IMR-90 (cell line): ENCODE data around the gene DEFB121. TPM values are rescaled to one million over a fixed set of nuclear protein-coding genes. Genes with fewer than 3 reads are reported as not detected.

Experiments
- ATAC-seq: fragments of 200-7000 bp; cut with Tn5 transposase; 2 replicates; pipeline ENCODE4 v1.9.1; 2020; ENCODE audit warnings: low read depth, mild to moderate bottlenecking, moderate library complexity
- BruUV-seq: library from RNA; stranded (reverse); fragments of 400-500 nt; replicated peaks from 2 replicates; lab custom pipeline; 2021; lab: Mats Ljungman, UMichigan
- CTCF ChIA-PET: fragments of 300-600 bp; formaldehyde crosslinking; extraction: SDS; loops from one replicate; lab custom pipeline; 2021; ENCODE audit warnings: antibody characterized with exemption; lab: Yijun Ruan, JAX
- POLR2A ChIA-PET: fragments of 300-600 bp; sonication (Branson Sonifier 250); formaldehyde crosslinking; loops from one replicate; lab custom pipeline; 2022; ENCODE audit warnings: antibody characterized with exemption; ENCODE audit not compliant: unreplicated experiment; lab: Charles Lee
- DNase-seq: peaks from one replicate; pipeline ENCODE4 v3.0.0; 2013
- H2AFZ ChIP-seq: replicated peaks from 2 replicates; pipeline ENCODE3; 2013; ENCODE audit warnings: low read length, mild to moderate bottlenecking; ENCODE audit not compliant: poor library complexity
- H2AK5ac ChIP-seq: 2 replicates; pipeline ENCODE4 v1.6.1; 2013; ENCODE audit warnings: low read depth, low read length, inconsistent platforms
- H2AK9ac ChIP-seq: replicated peaks from 2 replicates; pipeline ENCODE3; 2013; ENCODE audit warnings: mild to moderate bottlenecking, low read depth, low read length, moderate library complexity; ENCODE audit not compliant: poor library complexity
- H2BK120ac ChIP-seq: 2 replicates; pipeline ENCODE4 v1.6.1; 2013; ENCODE audit warnings: low read depth, low read length, inconsistent platforms
- H2BK15ac ChIP-seq: 3 replicates; pipeline ENCODE4 v1.6.1; 2013; ENCODE audit warnings: low read depth, low read length, inconsistent platforms
- H2BK20ac ChIP-seq: 2 replicates; pipeline ENCODE4 v1.6.1; 2013; ENCODE audit warnings: low read depth, mild to moderate bottlenecking, inconsistent platforms, low read length, moderate library complexity
- H2BK5ac ChIP-seq: 2 replicates; pipeline ENCODE4 v1.6.1; 2013; ENCODE audit warnings: mild to moderate bottlenecking, low read depth, low read length, inconsistent platforms; ENCODE audit not compliant: poor library complexity, severe bottlenecking
- H3K14ac ChIP-seq: replicated peaks from 2 replicates; pipeline ENCODE4 v1.6.1; 2013; ENCODE audit warnings: low read depth, low read length, inconsistent platforms
- H3K18ac ChIP-seq: 2 replicates; pipeline ENCODE4 v1.6.1; 2013; ENCODE audit warnings: low read depth, low read length, control low read depth
- H3K23ac ChIP-seq: 2 replicates; pipeline ENCODE4 v1.6.1; 2013; ENCODE audit warnings: low read depth, low read length, inconsistent platforms
- H3K27ac ChIP-seq: 2 replicates; pipeline ENCODE4 v1.5.1; 2013; ENCODE audit warnings: mild to moderate bottlenecking, control low read depth, low read length; ENCODE audit not compliant: insufficient read depth
- H3K27me3 ChIP-seq: 2 replicates; pipeline ENCODE4 v1.6.1; 2013; ENCODE audit warnings: low read length; ENCODE audit not compliant: control insufficient read depth, insufficient read depth
- H3K36me3 ChIP-seq: 2 replicates; pipeline ENCODE4 v1.6.1; 2013; ENCODE audit warnings: low read length, mixed read lengths; ENCODE audit not compliant: control insufficient read depth, insufficient read depth
- H3K4ac ChIP-seq: 2 replicates; pipeline ENCODE4 v1.6.1; 2013; ENCODE audit warnings: low read depth, low read length, inconsistent platforms
- H3K4me1 ChIP-seq: 2 replicates; pipeline ENCODE4 v1.6.1; 2013; ENCODE audit warnings: low read length, mixed read lengths; ENCODE audit not compliant: control insufficient read depth, insufficient read depth
- H3K4me2 ChIP-seq: 2 replicates; pipeline ENCODE4 v1.6.1; 2013; ENCODE audit warnings: low read depth, mild to moderate bottlenecking, control low read depth, low read length, moderate library complexity
- H3K4me3 ChIP-seq: 2 replicates; pipeline ENCODE4 v1.5.1; 2013; ENCODE audit warnings: low read depth, mild to moderate bottlenecking, control low read depth, low read length, moderate library complexity; ENCODE audit not compliant: insufficient read depth
- H3K56ac ChIP-seq: 2 replicates; pipeline ENCODE4 v1.6.1; 2013; ENCODE audit warnings: low read length, inconsistent platforms; ENCODE audit not compliant: insufficient read depth; ENCODE audit errors: extremely low read depth
- H3K79me1 ChIP-seq, 2 experiments: 2 replicates each; pipeline ENCODE4 v1.6.1; 2013; ENCODE audit warnings: low read length in 2 of 2, inconsistent platforms in 1 of 2, low read depth in 1 of 2
- H3K9ac ChIP-seq: 2 replicates; pipeline ENCODE4 v1.6.1; 2013; ENCODE audit warnings: low read depth, low read length, control low read depth
- H3K9me1 ChIP-seq: 2 replicates; pipeline ENCODE4 v1.6.1; 2013; ENCODE audit warnings: low read length, inconsistent platforms; ENCODE audit not compliant: insufficient read depth
- H3K9me3 ChIP-seq: 2 replicates; pipeline ENCODE4 v1.6.1; 2013; ENCODE audit warnings: low read length; ENCODE audit not compliant: control insufficient read depth, insufficient read depth
- H4K20me1 ChIP-seq: 2 replicates; pipeline ENCODE4 v1.6.1; 2013; ENCODE audit warnings: low read length, inconsistent platforms; ENCODE audit not compliant: insufficient read depth
- H4K5ac ChIP-seq: 2 replicates; pipeline ENCODE4 v1.6.1; 2013; ENCODE audit warnings: mild to moderate bottlenecking, low read depth, low read length, control low read depth
- H4K8ac ChIP-seq, 2 experiments: 2 replicates each; pipeline ENCODE4 v1.6.1; 2013; ENCODE audit warnings: low read depth in 2 of 2, low read length in 2 of 2, control low read depth in 1 of 2, inconsistent platforms in 1 of 2
- H4K91ac ChIP-seq: 2 replicates; pipeline ENCODE4 v1.6.1; 2013; ENCODE audit warnings: low read depth, low read length, inconsistent platforms; ENCODE audit not compliant: insufficient read depth
- BHLHE40 ChIP-seq: fragments of 150-350 bp; IDR thresholded peaks from 2 replicates; pipeline ENCODE4 v1.6.1; 2016; ENCODE audit warnings: mild to moderate bottlenecking, low read depth, low read length
- ELK1 ChIP-seq: fragments of 150-350 bp; IDR thresholded peaks from 2 replicates; pipeline ENCODE4 v1.6.1; 2016; ENCODE audit warnings: low read depth, mild to moderate bottlenecking, low read length, moderate library complexity, borderline replicate concordance
- FOS ChIP-seq: fragments of 150-350 bp; IDR thresholded peaks from 2 replicates; pipeline ENCODE4 v1.6.1; 2016; ENCODE audit warnings: low read depth, low read length
- MAFK ChIP-seq: IDR thresholded peaks from 2 replicates; pipeline ENCODE4 v1.6.1; 2012; ENCODE audit warnings: low read depth, low read length, improper control_type of control experiment
- MAZ ChIP-seq: IDR thresholded peaks from 2 replicates; pipeline ENCODE4 v1.6.1; 2012; ENCODE audit warnings: low read depth, mild to moderate bottlenecking, low read length, improper control_type of control experiment, moderate library complexity, borderline replicate concordance
- MXI1 ChIP-seq: IDR thresholded peaks from 2 replicates; pipeline ENCODE4 v1.6.1; 2012; ENCODE audit warnings: low read depth, mild to moderate bottlenecking, low read length, moderate library complexity, borderline replicate concordance
- NFE2L2 ChIP-seq: fragments of 150-350 bp; IDR thresholded peaks from 2 replicates; pipeline ENCODE4 v1.6.1; 2016; ENCODE audit warnings: low read depth, mild to moderate bottlenecking, low read length
- RAD21 ChIP-seq: IDR thresholded peaks from 2 replicates; pipeline ENCODE4 v1.6.1; 2012; ENCODE audit warnings: low read length, improper control_type of control experiment
- RFX5 ChIP-seq: IDR thresholded peaks from 2 replicates; pipeline ENCODE4 v1.8.0; 2012; ENCODE audit warnings: low read depth, mild to moderate bottlenecking, low read length, moderate library complexity
- SMC3 ChIP-seq: fragments of 150-350 bp; IDR thresholded peaks from 2 replicates; pipeline ENCODE4 v1.6.1; 2016; ENCODE audit warnings: low read depth, mild to moderate bottlenecking, antibody characterized with exemption, low read length, moderate library complexity
- WGBS, 2 experiments: methylation state at CpG; one replicate each; pipeline versions ENCODE4 v1.1.5 to v1.1.7; 2013; ENCODE audit warnings: missing lambda C conversion rate in 2 of 2; ENCODE audit not compliant: insufficient read length in 1 of 2; ENCODE audit errors: extremely low coverage in 2 of 2; 5-methylcytosine and 5-hydroxymethylcytosine counted together
- dilution Hi-C: fragments of 300-500 bp; cut with HindIII; formaldehyde crosslinking; loops from one replicate; pipeline ENCODE4 v1.14.3; 2018; ENCODE audit warnings: low sequenced_read_pairs; ENCODE audit not compliant: unreplicated experiment
- in situ Hi-C: fragments of 300-500 bp; cut with MboI; formaldehyde crosslinking; loops from 3 replicates; pipeline ENCODE4 v1.14.3; 2019; ENCODE audit warnings: low sequenced_read_pairs, inconsistent platforms, mixed read lengths
- intact Hi-C: fragments of 100-400 bp; cut with micrococcal nuclease; formaldehyde crosslinking; loops from 2 replicates; pipeline ENCODE4 v1.10.0; 2022
- polyA plus RNA-seq, 3 experiments: library from polyadenylated mRNA; depleted of rRNA; stranded (reverse); fragments of >200 nt; gene quantifications; 2 replicates each; pipeline ENCODE4 v1.2.3, GENCODE V29; 2012; ENCODE audit warnings: low replicate concordance in 1 of 3
- total RNA-seq: library from RNA; depleted of rRNA; stranded (reverse); fragments of >200 nt; gene quantifications from 2 replicates; pipeline ENCODE4 v1.2.3, GENCODE V29; 2012

DEFB121 gene
- total and polyA plus RNA-seq, 2 of the 4 experiments (the other 2 are of a cell fraction), result not detected

- Histone ChIP-seq H3K27me3 (no peaks in the 10 kb centered on the region), H3K4me2 (no peak overlapping the region), H4K8ac (no peak overlapping the region), H3K23ac (no peak overlapping the region), H4K20me1 (no peaks in the 10 kb centered on the region), H2AK5ac (no peak overlapping the region), H2AFZ (no peak overlapping the region), H3K9ac (no peak overlapping the region), H3K9me1 (no peaks in the 10 kb centered on the region), H3K27ac (no peak overlapping the region), H3K79me1 (no peaks in the 10 kb centered on the region), H3K9me3 (peaks cover 3% of the 10 kb centered on the region; the same call in 1 of the 2 replicates), H2BK15ac (no peak overlapping the region), H3K14ac (no peak overlapping the region), H3K4me3 (no peak overlapping the region), H2BK20ac (no peak overlapping the region), H3K36me3 (no peaks in the 10 kb centered on the region), H3K4me1 (no peaks in the 10 kb centered on the region), H4K91ac (no peak overlapping the region), H3K4ac (no peak overlapping the region), H3K18ac (no peak overlapping the region), H2BK120ac (no peak overlapping the region), H4K5ac (no peak overlapping the region), H2BK5ac (no peak overlapping the region), H3K56ac (no peak overlapping the region), H2AK9ac (no peak overlapping the region)
- DNase-seq (no peak), ATAC-seq (no peak)
- dilution Hi-C loops (no loop called here), intact Hi-C loops (no loop called here), in situ Hi-C loops (no loop called here)
- ChIA-PET CTCF (no interaction called here), POLR2A (no interaction called here)
- no peak for TF ChIP-seq MAFK
- TF ChIP-seq RFX5, result no peak
- no peak for TF ChIP-seq ELK1
- TF ChIP-seq FOS, result no peak
- no peak for TF ChIP-seq MAZ
- TF ChIP-seq RAD21, result no peak
- no peak for TF ChIP-seq SMC3
- no peak for TF ChIP-seq MXI1
- no peak for TF ChIP-seq NFE2L2
- TF ChIP-seq BHLHE40, result no peak
- no TSS peak for BruUV-seq
- WGBS, 2 experiments, result no CpG with 5 or more reads among the region's 4 CpGs
Measured at GRCh38 chr20:31363295-31363694, 42.7 kb downstream of the DEFB121 start.
